NT2/D1 (cell line): Measurements from ENCODE around the gene ITPK1.

ENCODE experiments used
- DNase-seq: peaks from one replicate; pipeline ENCODE4 v3.0.0-alpha.2; 2011; ENCODE audit warnings: low read depth, low spot score
- H3K27me3 ChIP-seq: 2 replicates; pipeline ENCODE4 v1.6.0; 2011; ENCODE audit warnings: mild to moderate bottlenecking; ENCODE audit not compliant: insufficient read length, insufficient read depth
- H3K36me3 ChIP-seq: 2 replicates; pipeline ENCODE4 v1.6.1; 2011; ENCODE audit warnings: mild to moderate bottlenecking, low read length, mixed read lengths; ENCODE audit not compliant: insufficient read depth, insufficient read length
- H3K4me1 ChIP-seq: 2 replicates; pipeline ENCODE4 v1.5.1; 2011; ENCODE audit not compliant: insufficient read depth, insufficient read length
- H3K4me3 ChIP-seq: 2 replicates; pipeline ENCODE4 v1.5.1; 2011; ENCODE audit warnings: low read depth; ENCODE audit not compliant: insufficient read length
- H3K9ac ChIP-seq: 2 replicates; pipeline ENCODE4 v1.6.0; 2011; ENCODE audit warnings: low read depth; ENCODE audit not compliant: insufficient read length
- H3K9me3 ChIP-seq: 2 replicates; pipeline ENCODE4 v1.5.1; 2011; ENCODE audit warnings: mild to moderate bottlenecking, low read length; ENCODE audit not compliant: insufficient read depth
- SUZ12 ChIP-seq: IDR thresholded peaks from 2 replicates; pipeline ENCODE4 v1.6.1; 2011; ENCODE audit not compliant: insufficient read length, insufficient read depth; ENCODE audit errors: extremely low read depth
- YY1 ChIP-seq: IDR thresholded peaks from 2 replicates; pipeline ENCODE4 v1.6.1; 2011; ENCODE audit not compliant: insufficient read length, insufficient read depth
- ZNF274 ChIP-seq: IDR thresholded peaks from 2 replicates; pipeline ENCODE4 v1.6.1; 2011; ENCODE audit warnings: mild to moderate bottlenecking, low read depth, low read length

Gene ITPK1

GRCh38 chr14:92956961-92957360 lies 158.8 kb downstream of the ITPK1 start:
- no peak overlapping the region for H3K4me3 ChIP-seq
- H3K4me1 ChIP-seq: peaks cover 2% of the 10 kb centered on the region
- no peaks in the 10 kb centered on the region for H3K9me3 ChIP-seq
- TF ChIP-seq SUZ12 (no peak), ZNF274 (no peak), YY1 (no peak)
- no peak for DNase-seq
- no peak overlapping the region for H3K9ac ChIP-seq
- H3K27me3 ChIP-seq: no peaks in the 10 kb centered on the region
- H3K36me3 ChIP-seq: peaks cover 14% of the 10 kb centered on the region

GRCh38 chr14:92955381-92955780 lies 160.3 kb downstream of the ITPK1 start:
- DNase-seq: no peak
- no peaks in the 10 kb centered on the region for H3K9me3 ChIP-seq
- TF ChIP-seq ZNF274 (no peak), YY1 (no peak), SUZ12 (no peak)
- H3K27me3 ChIP-seq: no peaks in the 10 kb centered on the region
- H3K4me3 ChIP-seq: no peak overlapping the region
- H3K9ac ChIP-seq: no peak overlapping the region
- peaks cover 15% of the 10 kb centered on the region for H3K36me3 ChIP-seq
- H3K4me1 ChIP-seq: no peaks in the 10 kb centered on the region

GRCh38 chr14:92954933-92955332 lies 160.8 kb downstream of the ITPK1 start:
- H3K4me1 ChIP-seq: no peaks in the 10 kb centered on the region
- no peak for DNase-seq
- no peaks in the 10 kb centered on the region for H3K27me3 ChIP-seq
- peaks cover 19% of the 10 kb centered on the region for H3K36me3 ChIP-seq
- TF ChIP-seq ZNF274: no peak
- TF ChIP-seq SUZ12: no peak
- no peak for TF ChIP-seq YY1
- no peak overlapping the region for H3K4me3 ChIP-seq
- H3K9me3 ChIP-seq: no peaks in the 10 kb centered on the region
- no peak overlapping the region for H3K9ac ChIP-seq

DNA sequence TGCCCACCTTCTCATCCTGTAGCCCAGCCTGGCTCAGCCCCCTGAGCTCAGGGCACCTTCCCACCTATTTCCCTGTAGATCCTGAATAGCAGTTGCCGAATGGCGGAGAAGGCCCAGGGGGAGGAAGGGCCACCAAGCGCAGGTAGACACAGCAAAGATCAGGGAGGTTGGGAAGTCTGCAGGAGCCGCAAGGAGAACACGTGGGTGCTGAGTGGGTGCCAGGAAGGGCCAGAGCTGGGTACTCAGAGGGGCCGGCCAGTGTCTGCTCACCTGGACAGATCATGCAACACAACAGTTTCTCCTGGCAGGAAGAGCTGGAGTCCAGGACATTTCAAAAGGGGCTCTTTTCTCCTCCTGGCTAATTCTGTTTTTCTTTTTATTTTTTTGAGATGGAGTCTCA lies 162.2 kb downstream of the ITPK1 start:
- Histone ChIP-seq H3K4me1 (no peaks in the 10 kb centered on the region), H3K36me3 (peaks cover 19% of the 10 kb centered on the region), H3K9ac (no peak overlapping the region), H3K9me3 (no peaks in the 10 kb centered on the region), H3K4me3 (no peak overlapping the region), H3K27me3 (no peaks in the 10 kb centered on the region)
- DNase-seq: no peak
- TF ChIP-seq ZNF274: no peak
- no peak for TF ChIP-seq SUZ12
- TF ChIP-seq YY1: no peak

- Histone ChIP-seq H3K9ac (no peak overlapping the region), H3K36me3 (peaks cover 15% of the 10 kb centered on the region), H3K4me3 (no peak overlapping the region), H3K9me3 (no peaks in the 10 kb centered on the region), H3K4me1 (no peaks in the 10 kb centered on the region), H3K27me3 (no peaks in the 10 kb centered on the region)
- DNase-seq: no peak
- TF ChIP-seq YY1 (no peak), ZNF274 (no peak), SUZ12 (no peak)
Observed at GRCh38 chr14:92952481-92953298, 163.0 kb downstream of the ITPK1 start.

DNA sequence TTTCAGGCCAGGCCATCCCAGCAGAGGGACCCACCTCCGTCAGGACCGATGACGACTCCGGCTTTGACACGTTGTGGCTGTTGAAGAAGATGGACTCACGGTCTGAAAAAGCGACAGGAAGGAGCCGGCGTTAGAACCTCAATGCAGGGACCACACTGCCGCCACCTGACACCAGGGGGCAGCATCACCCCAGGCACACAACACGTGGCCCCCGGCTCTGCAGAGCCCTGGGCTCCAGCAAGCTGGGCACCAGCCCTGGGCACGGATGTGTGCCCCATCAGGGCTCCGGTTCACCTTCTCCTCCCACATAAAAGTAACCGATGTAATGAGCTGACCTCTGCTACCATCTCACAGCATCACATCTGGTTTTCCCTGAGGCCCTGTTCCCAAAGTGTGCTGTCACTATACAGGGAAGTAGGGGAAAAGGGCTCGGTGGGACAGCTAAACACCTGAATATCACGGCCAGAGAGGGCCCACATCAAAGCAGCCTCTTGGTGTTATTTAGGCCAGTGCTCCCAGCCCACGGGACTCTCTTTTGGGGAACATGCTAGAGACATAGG lies 163.7 kb downstream of the ITPK1 start:
- no peak for TF ChIP-seq ZNF274
- no peak for TF ChIP-seq SUZ12
- TF ChIP-seq YY1: no peak
- no peak for DNase-seq
- no peaks in the 10 kb centered on the region for H3K27me3 ChIP-seq
- peak overlapping the region; percentile 36 for H3K9ac ChIP-seq
- H3K36me3 ChIP-seq: peaks cover 8% of the 10 kb centered on the region
- H3K4me1 ChIP-seq: no peaks in the 10 kb centered on the region
- no peak overlapping the region for H3K4me3 ChIP-seq
- no peaks in the 10 kb centered on the region for H3K9me3 ChIP-seq

DNA sequence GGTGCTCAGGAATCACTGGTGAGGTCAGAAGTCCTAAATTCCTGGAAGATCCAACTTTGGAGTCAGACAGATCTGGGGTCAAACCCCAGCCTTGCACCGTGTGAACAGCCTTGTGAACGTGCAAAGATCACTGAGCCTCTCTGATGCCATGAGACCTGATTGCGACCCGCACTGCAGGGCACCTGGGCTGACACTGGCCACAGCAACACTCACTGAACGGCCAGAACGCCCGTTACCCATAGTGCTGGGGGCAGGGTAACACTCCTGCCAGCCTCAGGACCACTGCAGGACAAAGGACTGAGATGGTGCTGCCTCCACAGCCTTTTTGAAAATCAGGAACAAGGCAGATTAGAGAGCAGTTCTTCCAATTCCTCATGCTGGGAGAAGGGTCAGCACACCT lies 164.5 kb downstream of the ITPK1 start:
- no peaks in the 10 kb centered on the region for H3K9me3 ChIP-seq
- H3K27me3 ChIP-seq: no peaks in the 10 kb centered on the region
- H3K4me1 ChIP-seq: no peaks in the 10 kb centered on the region
- H3K9ac ChIP-seq: no peak overlapping the region
- TF ChIP-seq SUZ12: no peak
- DNase-seq: no peak
- no peak overlapping the region for H3K4me3 ChIP-seq
- peaks cover 8% of the 10 kb centered on the region for H3K36me3 ChIP-seq
